Measurements from ENCODE around the gene ENG.
A peak's percentile ranks its signal among the peaks of the same experiment; 100 is the strongest.
"Not testable (repeated sequence)": the region's sequence is repeated elsewhere in the genome, so short reads cannot be mapped to it uniquely, and the experiment has no call there.

ENG gene

GRCh38 chr9:127863191-127863621 is 8.7 kb upstream of the ENG start:
- DNase-seq: peak; percentile 66 to 88

GRCh38 chr9:127862075-127863011 is 7.9 kb upstream of the ENG start:
- peak; percentile 34 to 60 for DNase-seq

- no peak for DNase-seq
Observed at GRCh38 chr9:127860779-127861178, 6.3 kb upstream of the ENG start.

- DNase-seq: no peak
Observed at GRCh38 chr9:127860260-127860659, 5.8 kb upstream of the ENG start.

- DNase-seq: no peak
Observed at GRCh38 chr9:127858041-127858512, 3.6 kb upstream of the ENG start.

- no peak for DNase-seq
Observed at GRCh38 chr9:127857278-127857677, 2.8 kb upstream of the ENG start.

GRCh38 chr9:127856729-127857116 is 2.3 kb upstream of the ENG start:
- DNase-seq: no peak

- DNase-seq: no peak
Observed at GRCh38 chr9:127856094-127856728, 1.8 kb upstream of the ENG start.

GRCh38 chr9:127855522-127855921 is 1.1 kb upstream of the ENG start:
- DNase-seq: no peak

- DNase-seq: no peak
Observed at GRCh38 chr9:127854960-127855359, 502 bp upstream of the ENG start.

GRCh38 chr9:127853312-127854183 is 910 bp downstream of the ENG start:
- DNase-seq: peak; percentile 38 to 47

- DNase-seq: no peak
Observed at GRCh38 chr9:127852829-127853228, 1.6 kb downstream of the ENG start.

- DNase-seq: no peak
Observed at GRCh38 chr9:127850286-127850830, 4.1 kb downstream of the ENG start.

GRCh38 chr9:127848756-127849504 is 5.5 kb downstream of the ENG start:
- no peak for DNase-seq

- no peak for DNase-seq
Observed at GRCh38 chr9:127847833-127848755, 6.4 kb downstream of the ENG start.

GRCh38 chr9:127847178-127847510 is 7.3 kb downstream of the ENG start:
- peak in 1 of 2 donors; percentile 26 for DNase-seq

GRCh38 chr9:127846443-127847177 is 7.8 kb downstream of the ENG start:
- peak in 1 of 2 donors; percentile 17 for DNase-seq

- not testable (repeated sequence) for DNase-seq
Observed at GRCh38 chr9:127845619-127846018, 8.8 kb downstream of the ENG start.

GRCh38 chr9:127844821-127845359 is 9.6 kb downstream of the ENG start:
- no peak for DNase-seq
